PFSK-1 (cell line): ENCODE measurements around the gene RHBDD1.

Experiments
- FOXP2 ChIP-seq: optimal IDR thresholded peaks from 2 replicates; pipeline ENCODE3; 2011; ENCODE audit warnings: borderline replicate concordance, control low read depth, inconsistent platforms; ENCODE audit not compliant: insufficient read depth; ENCODE audit errors: extremely low read length, extremely low read depth
- POLR2AphosphoS5 ChIP-seq: IDR thresholded peaks from 2 replicates; pipeline ENCODE4 v1.6.1; 2012; ENCODE audit warnings: low read depth, mild to moderate bottlenecking, control low read depth, low read length, moderate library complexity
- REST ChIP-seq, 2 experiments: IDR thresholded peaks; 2 replicates each; pipeline versions ENCODE4 v1.6.1 to v1.8.0; 2011 to 2012; ENCODE audit warnings: low read depth in 2 of 2, low read length in 2 of 2, control low read depth in 1 of 2, inconsistent platforms in 1 of 2, mild to moderate bottlenecking in 1 of 2, moderate library complexity in 1 of 2; ENCODE audit not compliant: insufficient read depth in 1 of 2
- SIN3A ChIP-seq: IDR thresholded peaks from 2 replicates; pipeline ENCODE4 v1.6.1; 2012; ENCODE audit warnings: mild to moderate bottlenecking, low read length, moderate library complexity, borderline replicate concordance; ENCODE audit not compliant: insufficient read depth
- TAF1 ChIP-seq: IDR thresholded peaks from 2 replicates; pipeline ENCODE4 v1.6.1; 2012; ENCODE audit warnings: low read length, control low read depth, borderline replicate concordance; ENCODE audit not compliant: insufficient read depth

RHBDD1 gene

GRCh38 chr2:226892729-226893128 is 56.9 kb downstream of the RHBDD1 start:
- TF ChIP-seq TAF1 (no peak), REST (IDR thresholded peaks at IDR 0.05; ENCODE audit: insufficient read depth in 1 of 2, low read depth in 2 of 2, low read length in 2 of 2) (no peak), FOXP2 (no peak), SIN3A (no peak), POLR2AphosphoS5 (no peak)

GRCh38 chr2:226893216-226893615 is 57.4 kb downstream of the RHBDD1 start:
- TF ChIP-seq POLR2AphosphoS5 (no peak), REST (IDR thresholded peaks at IDR 0.05; ENCODE audit: insufficient read depth in 1 of 2, low read depth in 2 of 2, low read length in 2 of 2) (no peak)

DNA sequence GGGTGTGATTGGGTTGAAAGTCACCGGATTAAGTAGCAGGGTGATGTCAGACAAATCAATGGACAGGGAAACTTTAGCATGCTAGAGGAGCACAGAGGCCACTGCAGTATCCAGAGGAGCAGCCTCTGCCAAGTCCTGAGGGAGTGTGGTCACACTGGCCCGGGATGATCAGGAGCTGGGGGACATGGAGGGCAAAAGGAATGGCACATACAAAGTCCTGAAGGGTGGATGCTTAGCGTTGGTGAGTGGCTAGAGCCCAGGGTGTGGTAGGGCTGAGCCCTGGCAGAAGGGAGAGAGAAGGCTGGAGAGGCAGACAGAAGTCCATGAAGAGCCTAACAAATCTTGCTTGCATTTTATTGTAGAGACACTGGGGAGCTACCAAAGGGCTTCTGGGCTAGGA is 58.9 kb downstream of the RHBDD1 start:
- TF ChIP-seq REST (IDR thresholded peaks at IDR 0.05; ENCODE audit: insufficient read depth in 1 of 2, low read depth in 2 of 2, low read length in 2 of 2) = no peak
- no peak for TF ChIP-seq FOXP2
- TF ChIP-seq SIN3A = no peak
- no peak for TF ChIP-seq TAF1

- TF ChIP-seq SIN3A = no peak
- TF ChIP-seq REST (IDR thresholded peaks at IDR 0.05; ENCODE audit: insufficient read depth in 1 of 2, low read depth in 2 of 2, low read length in 2 of 2) = no peak
- no peak for TF ChIP-seq POLR2AphosphoS5
- TF ChIP-seq TAF1 = no peak
- TF ChIP-seq FOXP2 = no peak
Measured at GRCh38 chr2:226895579-226895978, 59.7 kb downstream of the RHBDD1 start.

GRCh38 chr2:226898121-226898520 is 62.3 kb downstream of the RHBDD1 start:
- no peak for TF ChIP-seq SIN3A
- no peak for TF ChIP-seq POLR2AphosphoS5
- no peak for TF ChIP-seq REST (IDR thresholded peaks at IDR 0.05; ENCODE audit: insufficient read depth in 1 of 2, low read depth in 2 of 2, low read length in 2 of 2)
- TF ChIP-seq TAF1 = no peak
- TF ChIP-seq FOXP2 = no peak
